HepG2 (cell line): Measurements from ENCODE around the gene TPD52L2. TPM values are rescaled to one million over a fixed set of nuclear protein-coding genes. Genes with fewer than 3 reads are reported as not detected.

Source experiments
- ATAC-seq: fragments of 200-7000 bp; cut with Tn5 transposase; 3 replicates; pipeline ENCODE4 v1.9.1; 2020; ENCODE audit warnings: mild to moderate bottlenecking, moderate library complexity
- BruUV-seq: library from RNA; stranded (reverse); fragments of 400-500 nt; replicated peaks from 2 replicates; lab custom pipeline; 2021; lab: Mats Ljungman, UMichigan
- CTCF ChIA-PET: fragments of 300-600 bp; formaldehyde crosslinking; extraction: SDS; loops from one replicate; lab custom pipeline; 2021; ENCODE audit warnings: low total read pairs, inconsistent platforms, low intra/inter-chr PET ratio; lab: Yijun Ruan, JAX
- POLR2A ChIA-PET: fragments of 350-600 bp; sonication (Branson Sonifier 250); formaldehyde crosslinking; loops from one replicate; lab custom pipeline; 2020; ENCODE audit warnings: antibody characterized with exemption, inconsistent platforms; lab: Yijun Ruan, JAX
- DNase-seq: peaks from one replicate; pipeline ENCODE4 v3.0.0-alpha.2; 2015; ENCODE audit warnings: low spot score
- FAIRE-seq: peaks from 3 replicates; lab custom pipeline; 2011; peaks lifted over from hg19 to GRCh38; lab: Jason Lieb, UNC
- H2AFZ ChIP-seq: one replicate; pipeline ENCODE4 v1.6.1; 2011; ENCODE audit warnings: low read length, inconsistent platforms
- H3K27ac ChIP-seq: fragments of 300-600 bp; 3 replicates; pipeline ENCODE4 v1.8.0; 2011; ENCODE audit warnings: mixed run types, mild to moderate bottlenecking, mixed read lengths, low read length, inconsistent platforms; ENCODE audit not compliant: insufficient read depth; ENCODE audit errors: extremely low read length
- H3K27me3 ChIP-seq, 2 experiments: fragments of 200-600 bp in 1 of 2; 2 replicates in 1 of 2; 3 replicates in 1 of 2; pipeline versions ENCODE4 v1.6.0 to v1.8.0; 2011; ENCODE audit warnings: low read length in 2 of 2, mild to moderate bottlenecking in 2 of 2, moderate library complexity in 2 of 2, inconsistent platforms in 1 of 2; ENCODE audit not compliant: insufficient read depth in 2 of 2, control insufficient read depth in 1 of 2
- H3K36me3 ChIP-seq, 2 experiments: fragments of 200-600 bp in 1 of 2; replicated peaks in 1 of 2; 2 replicates in 1 of 2; 3 replicates in 1 of 2; pipeline versions ENCODE4 v1.5.1 to v1.8.0; 2011; ENCODE audit warnings: low read length in 2 of 2, inconsistent platforms in 1 of 2; ENCODE audit not compliant: insufficient read depth in 2 of 2, control insufficient read depth in 1 of 2
- H3K4me1 ChIP-seq: 2 replicates; pipeline ENCODE4 v1.5.1; 2012; ENCODE audit warnings: low read length, inconsistent platforms; ENCODE audit not compliant: insufficient read depth
- H3K4me2 ChIP-seq: 2 replicates; pipeline ENCODE4 v1.6.0; 2011; ENCODE audit warnings: low read depth, low read length, inconsistent platforms
- H3K4me3 ChIP-seq, 3 experiments: fragments of 200-600 bp in 1 of 3; sonication (generic), shearing (Covaris generic) in 1 of 3; replicated peaks in 1 of 3; 2 replicates each; pipeline ENCODE4 v1.5.1; 2011 to 2016; ENCODE audit warnings: low read length in 3 of 3, inconsistent platforms in 2 of 3, low read depth in 2 of 3, mild to moderate bottlenecking in 2 of 3, control low read depth in 1 of 3, mixed read lengths in 1 of 3; ENCODE audit not compliant: insufficient read depth in 1 of 3
- H3K79me2 ChIP-seq: one replicate; pipeline ENCODE4 v1.6.1; 2011; ENCODE audit warnings: low read length, inconsistent platforms; ENCODE audit not compliant: insufficient read depth
- H3K9ac ChIP-seq: 2 replicates; pipeline ENCODE4 v1.6.0; 2011; ENCODE audit warnings: mild to moderate bottlenecking, low read depth, low read length, inconsistent platforms; ENCODE audit not compliant: insufficient read depth
- H3K9me3 ChIP-seq: 2 replicates; pipeline ENCODE4 v1.5.1; 2012; ENCODE audit warnings: mild to moderate bottlenecking, low read length
- H4K20me1 ChIP-seq: 2 replicates; pipeline ENCODE4 v1.6.0; 2011; ENCODE audit warnings: inconsistent platforms, mild to moderate bottlenecking, low read length, moderate library complexity; ENCODE audit not compliant: insufficient read depth
- FOXM1 ChIP-seq: sonication (generic); formaldehyde crosslinking; IDR thresholded peaks from 2 replicates; pipeline ENCODE4 v1.5.0; 2020; ENCODE audit warnings: missing genetic modification reagents
- GATA4 ChIP-seq: sonication (generic); IDR thresholded peaks from 2 replicates; pipeline ENCODE4 v1.6.1; 2016; ENCODE audit warnings: antibody characterized with exemption, low read depth, borderline replicate concordance
- GZF1 ChIP-seq: sonication (generic); formaldehyde crosslinking; IDR thresholded peaks from 2 replicates; pipeline ENCODE4 v1.5.1; 2020; ENCODE audit warnings: mild to moderate bottlenecking, missing genetic modification reagents
- HMG20A ChIP-seq: IDR thresholded peaks from 2 replicates; pipeline ENCODE4 v1.6.1; 2016; ENCODE audit warnings: borderline replicate concordance
- JUNB ChIP-seq: sonication (generic); formaldehyde crosslinking; IDR thresholded peaks from 2 replicates; pipeline ENCODE4 v1.8.0; 2022; ENCODE audit warnings: missing genetic modification reagents, mild to moderate bottlenecking, borderline replicate concordance
- NRL ChIP-seq: sonication (generic); formaldehyde crosslinking; IDR thresholded peaks from 2 replicates; pipeline ENCODE4 v1.5.0; 2020; ENCODE audit warnings: missing genetic modification reagents, mild to moderate bottlenecking, moderate library complexity, borderline replicate concordance
- WGBS: methylation state at CpG from one replicate; pipeline ENCODE4 v1.1.6; 2017; ENCODE audit warnings: low lambda C conversion rate; 5-methylcytosine and 5-hydroxymethylcytosine counted together
- in situ Hi-C: cut with HindIII; loops from 2 replicates; pipeline ENCODE4 v1.10.0; 2017; ENCODE audit warnings: low pct_unique_long_range_greater_than_20kb; ENCODE audit not compliant: extremely low pct_ligation_motif_present
- intact Hi-C: fragments of 100-400 bp; cut with micrococcal nuclease; formaldehyde crosslinking; loops from one replicate; pipeline ENCODE4 v1.10.0; 2022; ENCODE audit not compliant: unreplicated experiment
- polyA plus RNA-seq, 8 experiments: library from polyadenylated mRNA; depleted of rRNA in 3 of 8; stranded (reverse) in 7 of 8; unstranded in 1 of 8; fragments of >200 nt; fragmentation: Illumina TruSeq in 4 of 8; extraction: Trizol in 4 of 8; gene quantifications; 2 replicates each; pipeline versions ENCODE4 v1.2.1 to v1.2.3, GENCODE V29; 2011 to 2016; ENCODE audit warnings: low read depth in 4 of 8, missing spikeins in 1 of 8, mixed read lengths in 1 of 8; ENCODE audit not compliant: insufficient read depth in 1 of 8
- total RNA-seq, 5 experiments: library from RNA; depleted of rRNA; stranded (reverse); fragments of >200 nt; fragmentation: Illumina TruSeq; extraction: Trizol; gene quantifications; 2 replicates each; pipeline ENCODE4 v1.2.3, GENCODE V29; 2016; ENCODE audit warnings: low read depth in 1 of 5
- TF ChIP-seq, protein P1 (sequence below): sonication (generic); formaldehyde crosslinking; IDR thresholded peaks from 2 replicates; pipeline ENCODE4 v1.5.1; 2020; ENCODE audit warnings: mild to moderate bottlenecking, missing genetic modification reagents, moderate library complexity

The TPD52L2 gene
- total and polyA plus RNA-seq, 2 of the 13 experiments (the other 11 are each of a cell fraction or from before 2014, with no cell fraction given): 156 to 184 TPM

DNA sequence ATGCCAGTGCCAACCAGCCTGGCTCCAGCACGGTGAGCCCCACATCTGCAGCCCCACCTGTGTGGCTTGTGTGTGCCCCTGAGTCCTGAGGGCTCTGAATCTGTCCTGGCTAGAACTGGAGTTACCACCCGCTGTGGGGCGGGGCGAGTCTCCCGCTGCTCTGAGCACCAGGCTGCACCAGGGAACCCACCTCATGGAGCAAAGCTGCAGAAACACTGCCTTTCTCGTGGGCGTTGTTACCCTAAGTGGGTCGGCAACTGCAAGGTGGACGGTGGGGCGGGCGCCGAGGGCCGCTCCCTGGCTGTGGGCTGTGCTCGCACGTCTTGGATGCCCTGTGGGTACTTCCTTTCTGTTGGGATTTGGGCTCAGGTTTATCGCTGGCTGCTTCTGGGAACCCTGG, 21.3 kb upstream of the TPD52L2 start:
- ChIA-PET CTCF (no interaction called here), POLR2A (interaction anchor here (2.1 kb wide), 1 partner anchor 11 kb away, joined by 6 read pairs; no protein-coding TSS in a partner anchor)
- no peak overlapping the region for H3K4me2 ChIP-seq
- no peaks in the 10 kb centered on the region for H4K20me1 ChIP-seq
- no peak overlapping the region for H3K27ac ChIP-seq
- no TSS peak for BruUV-seq
- H3K4me1 ChIP-seq: peaks cover 59% of the 10 kb centered on the region
- no peak overlapping the region; a peak in 1 of 6 replicates for H3K4me3 ChIP-seq
- ATAC-seq (0 out of 3 replicates have a peak, but pooled peaks have one; percentile 3), FAIRE-seq (no peak), DNase-seq (no peak)
- no peak for TF ChIP-seq GZF1 (CRISPR knock-in tag)
- 0 out of 2 replicates have a peak, but pooled peaks have one; percentile 19 for TF ChIP-seq NRL (CRISPR knock-in tag)
- no peak for TF ChIP-seq GATA4
- 0 out of 2 replicates have a peak, but pooled peaks have one; percentile 19 for TF ChIP-seq FOXM1 (CRISPR knock-in tag)
- no peak for TF ChIP-seq JUNB
- no peak for TF ChIP-seq HMG20A
- TF ChIP-seq, protein P1, sequence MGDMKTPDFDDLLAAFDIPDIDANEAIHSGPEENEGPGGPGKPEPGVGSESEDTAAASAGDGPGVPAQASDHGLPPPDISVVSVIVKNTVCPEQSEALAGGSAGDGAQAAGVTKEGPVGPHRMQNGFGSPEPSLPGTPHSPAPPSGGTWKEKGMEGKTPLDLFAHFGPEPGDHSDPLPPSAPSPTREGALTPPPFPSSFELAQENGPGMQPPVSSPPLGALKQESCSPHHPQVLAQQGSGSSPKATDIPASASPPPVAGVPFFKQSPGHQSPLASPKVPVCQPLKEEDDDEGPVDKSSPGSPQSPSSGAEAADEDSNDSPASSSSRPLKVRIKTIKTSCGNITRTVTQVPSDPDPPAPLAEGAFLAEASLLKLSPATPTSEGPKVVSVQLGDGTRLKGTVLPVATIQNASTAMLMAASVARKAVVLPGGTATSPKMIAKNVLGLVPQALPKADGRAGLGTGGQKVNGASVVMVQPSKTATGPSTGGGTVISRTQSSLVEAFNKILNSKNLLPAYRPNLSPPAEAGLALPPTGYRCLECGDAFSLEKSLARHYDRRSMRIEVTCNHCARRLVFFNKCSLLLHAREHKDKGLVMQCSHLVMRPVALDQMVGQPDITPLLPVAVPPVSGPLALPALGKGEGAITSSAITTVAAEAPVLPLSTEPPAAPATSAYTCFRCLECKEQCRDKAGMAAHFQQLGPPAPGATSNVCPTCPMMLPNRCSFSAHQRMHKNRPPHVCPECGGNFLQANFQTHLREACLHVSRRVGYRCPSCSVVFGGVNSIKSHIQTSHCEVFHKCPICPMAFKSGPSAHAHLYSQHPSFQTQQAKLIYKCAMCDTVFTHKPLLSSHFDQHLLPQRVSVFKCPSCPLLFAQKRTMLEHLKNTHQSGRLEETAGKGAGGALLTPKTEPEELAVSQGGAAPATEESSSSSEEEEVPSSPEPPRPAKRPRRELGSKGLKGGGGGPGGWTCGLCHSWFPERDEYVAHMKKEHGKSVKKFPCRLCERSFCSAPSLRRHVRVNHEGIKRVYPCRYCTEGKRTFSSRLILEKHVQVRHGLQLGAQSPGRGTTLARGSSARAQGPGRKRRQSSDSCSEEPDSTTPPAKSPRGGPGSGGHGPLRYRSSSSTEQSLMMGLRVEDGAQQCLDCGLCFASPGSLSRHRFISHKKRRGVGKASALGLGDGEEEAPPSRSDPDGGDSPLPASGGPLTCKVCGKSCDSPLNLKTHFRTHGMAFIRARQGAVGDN (CRISPR knock-in tag): 0 out of 2 replicates have a peak, but pooled peaks have one; percentile 14
- H3K79me2 ChIP-seq: no peaks in the 10 kb centered on the region
- H3K27me3 ChIP-seq: peaks cover 17 to 54% of the 10 kb centered on the region in 2 experiments
- H3K9ac ChIP-seq: no peak overlapping the region
- no peak overlapping the region for H2AFZ ChIP-seq
- H3K36me3 ChIP-seq: no peaks in the 10 kb centered on the region
- H3K9me3 ChIP-seq: no peaks in the 10 kb centered on the region
- intact Hi-C loops (no loop called here), in situ Hi-C loops (no loop called here)
- 9% methylated on average over 14 of the region's 16 CpGs for WGBS
